AML-193 (cell line): ENCODE data around the gene CTXN1.
A peak's percentile ranks its signal among the peaks of the same experiment; 100 is the strongest.

Source experiments
- DNase-seq, 2 experiments: peaks; one replicate each; lab custom pipeline; 2025; lab: John Stamatoyannopoulos, UW

Gene CTXN1

DNA sequence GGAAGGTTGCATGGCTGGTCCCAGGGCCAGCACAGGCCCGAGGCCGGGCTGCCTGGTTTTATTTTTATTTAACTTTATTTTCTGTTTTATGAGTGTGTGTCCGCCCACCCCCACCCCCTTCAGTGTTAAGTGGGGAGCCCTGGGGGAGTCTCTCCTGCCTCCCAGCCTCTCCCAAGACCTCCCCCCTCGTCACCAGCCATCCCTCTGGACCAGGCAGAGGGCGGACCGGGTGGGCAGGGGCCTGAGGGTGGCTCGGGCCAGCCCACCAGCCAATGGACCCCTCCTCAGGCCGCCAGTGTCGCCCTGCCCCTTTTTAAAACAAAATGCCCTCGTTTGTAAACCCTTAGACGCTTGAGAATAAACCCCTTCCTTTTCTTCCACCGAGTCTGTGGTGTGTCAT lies 11.8 kb downstream of the CTXN1 start:
- DNase-seq, result no peak

- no peak for DNase-seq
Measured at GRCh38 chr19:7913652-7914051, 12.3 kb downstream of the CTXN1 start.

- DNase-seq, result no peak
Measured at GRCh38 chr19:7912697-7913564, 13.0 kb downstream of the CTXN1 start.

- DNase-seq, result no peak
Measured at GRCh38 chr19:7912144-7912696, 13.7 kb downstream of the CTXN1 start.

- DNase-seq, result no peak
Measured at GRCh38 chr19:7911508-7912143, 14.3 kb downstream of the CTXN1 start.

DNA sequence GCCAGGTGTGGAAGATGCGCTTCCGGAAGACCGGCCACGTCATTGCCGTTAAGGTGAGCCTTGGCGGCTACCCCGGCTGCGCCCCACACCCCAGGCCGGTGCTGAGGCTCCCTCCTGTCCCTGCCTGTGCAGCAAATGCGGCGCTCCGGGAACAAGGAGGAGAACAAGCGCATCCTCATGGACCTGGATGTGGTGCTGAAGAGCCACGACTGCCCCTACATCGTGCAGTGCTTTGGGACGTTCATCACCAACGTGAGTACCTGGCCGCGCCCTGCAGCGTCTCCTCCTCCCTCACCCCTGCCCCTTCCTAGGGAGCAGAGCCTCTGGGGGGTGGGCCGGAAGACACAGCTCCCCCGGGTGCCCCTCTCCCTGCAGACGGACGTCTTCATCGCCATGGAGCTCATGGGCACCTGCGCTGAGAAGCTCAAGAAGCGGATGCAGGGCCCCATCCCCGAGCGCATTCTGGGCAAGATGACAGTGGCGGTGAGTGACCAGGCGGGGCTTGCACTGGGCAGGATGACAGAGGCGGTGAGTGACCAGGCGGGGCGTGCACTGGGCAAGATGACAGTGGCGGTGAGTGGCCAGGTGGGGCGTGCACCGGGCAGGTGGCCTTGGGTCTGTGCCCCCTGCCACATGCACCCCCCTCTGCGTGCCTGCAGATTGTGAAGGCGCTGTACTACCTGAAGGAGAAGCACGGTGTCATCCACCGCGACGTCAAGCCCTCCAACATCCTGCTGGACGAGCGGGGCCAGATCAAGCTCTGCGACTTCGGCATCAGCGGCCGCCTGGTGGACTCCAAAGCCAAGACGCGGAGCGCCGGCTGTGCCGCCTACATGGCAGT lies 15.4 kb downstream of the CTXN1 start:
- no peak for DNase-seq

GRCh38 chr19:7909471-7910067 lies 16.4 kb downstream of the CTXN1 start:
- no peak for DNase-seq

- DNase-seq, result no peak
Measured at GRCh38 chr19:7908742-7909461, 17.0 kb downstream of the CTXN1 start.

DNA sequence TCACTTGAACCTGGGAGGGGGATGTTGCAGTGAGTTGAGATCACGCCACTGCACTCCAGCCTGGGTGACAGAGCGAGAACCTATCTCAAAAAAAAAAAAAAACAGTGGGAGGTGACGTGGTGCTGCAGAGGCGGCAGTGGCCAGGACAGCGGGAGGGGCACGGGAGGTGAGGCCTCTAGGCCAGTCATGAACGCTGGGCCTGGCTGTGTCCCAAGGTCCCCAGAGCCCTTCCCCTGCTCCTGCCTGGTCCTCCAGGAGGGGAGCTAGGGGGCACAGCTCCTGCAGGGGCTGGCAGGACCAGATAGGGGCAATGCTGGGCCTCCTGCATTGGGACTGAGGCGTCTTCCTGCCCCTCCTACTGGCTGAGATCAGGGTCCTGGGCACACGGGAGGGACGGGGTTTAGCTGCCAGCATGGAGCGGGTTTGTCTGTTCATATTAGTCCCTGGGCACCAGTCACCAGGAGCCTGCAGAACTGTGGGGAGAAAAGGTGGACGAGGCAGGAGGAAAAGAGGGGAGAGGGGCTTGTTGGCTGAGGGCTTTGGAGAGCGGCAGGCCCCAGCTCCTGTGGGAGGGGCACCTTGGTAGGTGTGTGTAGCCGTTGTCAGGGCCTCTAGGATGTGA lies 17.7 kb downstream of the CTXN1 start:
- no peak for DNase-seq

DNA sequence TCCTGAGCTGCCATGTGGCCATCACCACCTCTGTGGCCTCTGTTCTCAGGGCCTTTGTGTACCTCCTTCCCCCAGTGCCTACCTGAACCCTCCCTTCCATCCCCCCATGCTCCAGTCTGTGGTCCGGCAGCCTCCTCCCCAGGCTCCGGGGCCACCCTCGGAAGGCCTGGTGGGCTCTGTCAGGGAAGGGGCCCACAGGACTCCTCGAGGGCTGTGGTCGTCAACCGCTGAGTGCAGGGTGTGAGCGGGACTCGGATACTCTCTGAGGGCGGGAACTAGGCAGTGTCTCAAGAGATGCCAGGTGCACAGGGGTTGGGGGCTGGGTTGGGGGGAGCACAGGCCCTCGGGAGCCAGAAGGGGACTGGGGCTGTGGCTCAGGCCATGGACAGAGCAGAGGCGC lies 18.4 kb downstream of the CTXN1 start:
- no peak for DNase-seq

DNA sequence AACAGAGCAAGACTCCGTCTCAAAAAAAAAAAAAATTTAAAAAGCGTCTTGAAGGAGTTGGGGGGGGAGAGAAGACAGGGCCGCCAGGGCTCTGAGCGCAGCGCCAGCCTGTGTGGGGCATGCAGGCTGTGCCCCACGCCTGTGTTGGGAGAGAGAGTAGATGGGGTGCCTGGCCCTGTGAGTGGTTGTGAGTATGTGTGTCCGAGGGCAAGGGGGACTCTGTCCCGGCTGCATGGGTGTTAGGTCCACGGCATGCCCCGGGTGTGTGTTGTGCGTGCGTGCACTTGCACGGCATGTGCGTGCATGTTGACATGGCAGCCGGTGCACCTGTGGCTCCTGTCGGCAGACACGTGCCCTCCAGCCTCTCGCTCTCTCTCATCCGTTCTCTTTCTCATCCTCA lies 18.8 kb downstream of the CTXN1 start:
- no peak for DNase-seq

DNA sequence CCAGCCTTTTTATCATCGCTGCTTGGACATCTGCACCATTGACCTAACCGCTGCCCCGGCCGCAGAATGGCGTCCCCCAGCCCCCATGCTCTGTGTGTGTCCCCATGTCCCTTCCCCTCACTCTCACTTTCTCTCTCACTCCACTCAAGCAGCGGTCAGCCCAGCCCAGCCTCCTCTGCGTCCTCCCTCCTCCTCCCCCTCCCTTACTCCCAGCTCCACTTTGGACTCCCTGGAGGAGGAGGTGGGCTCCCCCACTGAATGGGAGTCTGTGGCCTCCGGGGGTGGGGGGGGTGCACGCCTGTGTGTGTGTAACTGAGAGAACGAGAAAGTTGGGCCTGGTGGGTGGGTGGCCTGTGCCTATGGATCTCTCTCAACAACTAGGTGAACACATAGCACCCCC lies 20.1 kb downstream of the CTXN1 start:
- no peak for DNase-seq

GRCh38 chr19:7905268-7905667 lies 20.7 kb downstream of the CTXN1 start:
- no peak for DNase-seq

DNA sequence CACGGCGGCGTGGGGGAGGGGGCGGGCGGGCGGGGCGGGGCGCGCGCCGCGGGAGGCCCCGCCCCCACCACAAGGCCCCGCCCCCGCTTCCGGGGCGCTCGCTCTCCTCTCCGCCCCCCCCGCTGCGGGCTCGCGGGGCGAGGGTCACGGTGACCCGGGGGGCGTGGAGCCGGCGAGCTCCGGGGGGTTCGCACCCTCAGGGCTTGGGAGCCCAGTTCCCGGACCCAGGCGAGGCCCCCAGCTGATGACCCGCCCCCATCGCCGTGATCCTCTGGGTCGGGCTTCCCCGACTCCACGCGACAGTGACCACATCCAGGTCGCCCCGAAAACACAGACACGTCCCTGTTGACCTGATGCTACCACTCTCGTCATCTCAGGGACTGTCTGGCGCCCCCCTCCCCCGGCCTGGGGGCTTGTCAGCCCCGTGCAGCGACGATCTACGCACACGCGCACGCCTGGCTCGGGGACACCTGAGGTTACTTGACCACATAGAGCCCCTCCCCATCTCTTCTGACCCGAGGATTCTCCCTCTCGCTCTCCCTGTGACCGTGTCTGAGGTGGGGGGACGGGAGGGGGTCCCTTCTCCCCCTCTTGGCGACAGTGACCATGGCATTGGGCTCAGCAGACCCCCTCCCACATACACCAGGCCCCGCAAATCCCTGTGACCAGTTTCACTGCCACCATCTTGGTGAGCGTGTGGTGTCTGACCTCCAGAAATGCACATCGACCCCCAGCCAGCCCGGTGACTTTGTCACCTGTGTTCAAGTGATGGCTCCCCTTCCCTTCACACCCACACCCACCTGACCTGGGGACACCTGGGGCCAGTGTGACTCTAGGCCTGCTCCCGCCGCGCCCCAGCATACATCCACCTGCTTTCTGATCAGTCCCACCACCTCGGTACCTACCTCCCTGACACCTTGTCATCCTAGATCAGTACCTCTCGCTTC lies 21.6 kb downstream of the CTXN1 start:
- DNase-seq, result no peak

- peak; percentile 97 for DNase-seq
Measured at GRCh38 chr19:7903244-7904073, 22.5 kb downstream of the CTXN1 start, which contains the start of gene MAP2K7. TSS of gene MAP2K7 (plus strand) at chr19:7903877. CDS start at chr19:7903945, 68 bp downstream.

DNA sequence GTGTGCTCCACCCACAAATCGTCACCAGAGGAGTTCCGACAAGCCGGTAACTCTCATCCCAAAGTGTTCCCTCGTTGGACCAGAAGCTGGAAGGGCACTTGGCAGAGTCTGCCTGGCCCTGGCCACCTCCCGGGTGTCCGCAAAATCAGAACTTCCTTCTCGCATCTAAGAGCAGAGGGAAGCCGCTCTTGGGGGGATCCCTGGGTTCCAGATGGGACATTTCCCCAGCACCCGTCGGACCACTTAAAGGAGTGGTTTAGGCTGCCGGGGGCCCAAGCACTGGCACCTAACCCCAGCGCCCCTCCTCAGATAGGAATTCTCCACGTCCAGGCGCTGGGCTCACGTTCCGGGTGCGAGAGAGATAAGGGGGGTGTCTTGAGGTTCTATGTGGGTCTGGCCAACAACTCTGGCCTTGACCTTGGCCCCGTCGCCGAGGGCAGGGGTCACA lies 23.1 kb downstream of the CTXN1 start:
- no peak for DNase-seq

DNA sequence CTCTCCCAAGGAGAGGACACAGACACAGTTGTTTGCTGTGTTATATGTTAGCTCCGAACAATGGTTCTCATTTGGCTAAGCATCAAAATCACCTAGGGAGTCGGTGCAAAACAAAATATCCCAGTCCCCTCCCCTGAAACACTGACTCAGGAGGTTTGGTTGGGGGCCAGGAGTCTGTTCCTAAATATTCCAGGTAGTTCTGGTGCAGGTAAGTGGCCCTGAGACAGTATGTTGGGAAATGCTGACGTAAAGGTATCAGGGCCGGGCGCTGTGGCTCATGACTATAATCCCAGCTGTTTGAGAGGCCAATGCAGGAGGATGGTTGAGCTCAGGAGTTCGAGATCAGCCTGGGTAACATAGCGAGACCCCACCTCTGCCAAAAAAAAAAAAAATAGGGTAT lies 24.6 kb downstream of the CTXN1 start:
- DNase-seq, result no peak

- DNase-seq, result no peak
Measured at GRCh38 chr19:7900931-7901330, 25.0 kb downstream of the CTXN1 start.
